OCI-LY7 (cell line): Measurements from ENCODE around the gene TMEM54. TPM values are rescaled to one million over a fixed set of nuclear protein-coding genes. Genes with fewer than 3 reads are reported as not detected.

Experiments used
- BruUV-seq: library from RNA; stranded (reverse); fragments of 400-500 nt; replicated peaks from 2 replicates; lab custom pipeline; 2021; lab: Mats Ljungman, UMichigan
- CTCF ChIA-PET: fragments of 300-600 bp; sonication (Branson Sonifier 250); formaldehyde crosslinking; loops from one replicate; lab custom pipeline; 2022; ENCODE audit warnings: antibody characterized with exemption; ENCODE audit not compliant: unreplicated experiment; lab: Charles Lee
- POLR2A ChIA-PET: fragments of 300-600 bp; sonication (Branson Sonifier 250); formaldehyde crosslinking; loops from one replicate; lab custom pipeline; 2022; ENCODE audit warnings: antibody characterized with exemption; lab: Charles Lee
- DNase-seq: peaks from one replicate; pipeline ENCODE4 v3.0.0-alpha.2; 2015; ENCODE audit warnings: low spot score
- H2AFZ ChIP-seq: fragments of 200-600 bp; sonication (generic), shearing (Covaris generic); 2 replicates; pipeline ENCODE4 v1.6.1; 2014; ENCODE audit warnings: mild to moderate bottlenecking, antibody characterized with exemption, low read length, moderate library complexity
- H3K27ac ChIP-seq: fragments of 200-600 bp; sonication (generic); 2 replicates; pipeline ENCODE4 v1.5.1; 2014; ENCODE audit warnings: mixed run types, low read depth, mild to moderate bottlenecking, moderate library complexity, low read length, inconsistent platforms; ENCODE audit not compliant: poor library complexity, severe bottlenecking
- H3K36me3 ChIP-seq: fragments of 200-600 bp; sonication (generic); 2 replicates; pipeline ENCODE4 v1.6.1; 2014; ENCODE audit warnings: mild to moderate bottlenecking, antibody characterized with exemption, low read length, moderate library complexity, mixed read lengths; ENCODE audit not compliant: insufficient read depth
- H3K4me1 ChIP-seq: fragments of 200-600 bp; sonication (generic); 2 replicates; pipeline ENCODE4 v1.5.1; 2014; ENCODE audit warnings: mild to moderate bottlenecking, low read length; ENCODE audit not compliant: insufficient read depth, poor library complexity, severe bottlenecking
- H3K4me2 ChIP-seq: fragments of 200-600 bp; sonication (generic); 2 replicates; pipeline ENCODE4 v1.6.1; 2014; ENCODE audit warnings: mild to moderate bottlenecking, low read length
- H3K4me3 ChIP-seq: fragments of 200-600 bp; sonication (generic); 2 replicates; pipeline ENCODE4 v1.5.1; 2014; ENCODE audit warnings: mild to moderate bottlenecking, low read depth, low read length; ENCODE audit not compliant: poor library complexity, severe bottlenecking
- H3K79me2 ChIP-seq: fragments of 200-600 bp; sonication (generic); 2 replicates; pipeline ENCODE4 v1.6.1; 2016; ENCODE audit warnings: low read depth, mild to moderate bottlenecking, low read length, moderate library complexity, mixed read lengths; ENCODE audit not compliant: insufficient read depth
- H3K9me2 ChIP-seq: fragments of 200-600 bp; sonication (generic); 2 replicates; pipeline ENCODE4 v1.6.1; 2016; ENCODE audit warnings: mild to moderate bottlenecking, low read length, mixed read lengths; ENCODE audit not compliant: insufficient read depth
- H3K9me3 ChIP-seq: fragments of 200-600 bp; sonication (generic); 2 replicates; pipeline ENCODE4 v1.6.1; 2014; ENCODE audit warnings: mild to moderate bottlenecking, mixed run types, low read length, mixed read lengths
- H4K20me1 ChIP-seq: fragments of 200-600 bp; sonication (generic); 2 replicates; pipeline ENCODE4 v1.6.1; 2014; ENCODE audit warnings: mild to moderate bottlenecking, antibody characterized with exemption, low read length, moderate library complexity, mixed read lengths; ENCODE audit not compliant: insufficient read depth
- CTCF ChIP-seq: fragments of 200-600 bp; sonication (generic); conservative IDR thresholded peaks from 2 replicates; pipeline ENCODE4 v1.5.1; 2014; ENCODE audit warnings: mild to moderate bottlenecking, antibody characterized with exemption, low read length, moderate library complexity, mixed read lengths
- EZH2phosphoT487 ChIP-seq: fragments of 200-600 bp; sonication (generic); IDR thresholded peaks from 2 replicates; pipeline ENCODE4 v1.6.1; 2018; ENCODE audit warnings: low read depth, borderline replicate concordance, mild to moderate bottlenecking, mixed run types, antibody characterized with exemption, low read length, moderate library complexity, mixed read lengths
- intact Hi-C: fragments of 100-400 bp; cut with micrococcal nuclease; formaldehyde crosslinking; loops from one replicate; pipeline ENCODE4 v1.10.0; 2022; ENCODE audit not compliant: unreplicated experiment
- total RNA-seq, 2 experiments: library from RNA; depleted of rRNA in 1 of 2; stranded (reverse); fragments of >200 nt in 1 of 2; shearing (Covaris generic) in 1 of 2; gene quantifications; 2 replicates each; pipeline ENCODE4 v1.2.3, GENCODE V29; 2014 to 2022

Gene TMEM54
- total RNA-seq, 2 experiments from 2014 or later: 0.93 to 3.1 TPM

- BruUV-seq: no TSS peak
- Histone ChIP-seq H3K9me3 (no peaks in the 10 kb centered on the region), H3K4me1 (peaks cover 5% of the 10 kb centered on the region), H3K36me3 (no peaks in the 10 kb centered on the region), H3K4me2 (no peak overlapping the region), H3K79me2 (no peaks in the 10 kb centered on the region), H2AFZ (no peak overlapping the region), H3K9me2 (no peaks in the 10 kb centered on the region), H4K20me1 (no peaks in the 10 kb centered on the region), H3K4me3 (no peak overlapping the region), H3K27ac (no peak overlapping the region)
- ChIA-PET CTCF (interaction anchor here (1.2 kb wide), 1 partner anchor 188 kb away, joined by 3 read pairs; no protein-coding TSS in a partner anchor), POLR2A (interaction anchor here (1.7 kb wide), 1 partner anchor 190 kb away, joined by 7 read pairs; no protein-coding TSS in a partner anchor)
- TF ChIP-seq CTCF: no peak
- TF ChIP-seq EZH2phosphoT487: no peak
- no peak for DNase-seq
- intact Hi-C loops: no loop called here
These were observed 3.1 kb downstream of the TMEM54 start for GRCh38 chr1:32898056-32898455.

- no peaks in the 10 kb centered on the region for H3K79me2 ChIP-seq
- BruUV-seq: no TSS peak
- POLR2A ChIA-PET: interaction anchor here (1.7 kb wide), 1 partner anchor 190 kb away, joined by 7 read pairs; no protein-coding TSS in a partner anchor
These were observed 3.8 kb downstream of the TMEM54 start for GRCh38 chr1:32897082-32898049.

More at GRCh38 chr1:32897082-32898049, 3.8 kb downstream of the TMEM54 start:
- intact Hi-C loops: no loop called here
- CTCF ChIA-PET: no interaction called here
- no peak for DNase-seq
- H3K4me2 ChIP-seq: no peak overlapping the region
- no peak overlapping the region for H3K4me3 ChIP-seq
- peaks cover 9% of the 10 kb centered on the region for H3K4me1 ChIP-seq
- H3K36me3 ChIP-seq: no peaks in the 10 kb centered on the region
- H3K9me3 ChIP-seq: no peaks in the 10 kb centered on the region
- no peak for TF ChIP-seq CTCF
- TF ChIP-seq EZH2phosphoT487: no peak
- no peaks in the 10 kb centered on the region for H4K20me1 ChIP-seq
- no peak overlapping the region for H3K27ac ChIP-seq
- no peaks in the 10 kb centered on the region for H3K9me2 ChIP-seq
- H2AFZ ChIP-seq: no peak overlapping the region
